Activated CD8-positive, alpha-beta memory T cell treated with anti-CD3 and anti-CD28 coated beads for 36 hours (primary cell): Measurements from ENCODE around the gene DEPDC1B. TPM values are rescaled to one million over a fixed set of nuclear protein-coding genes. Genes with fewer than 3 reads are reported as not detected.
"Not testable (repeated sequence)": the region's sequence is repeated elsewhere in the genome, so short reads cannot be mapped to it uniquely, and the experiment has no call there.

Experiments used
- CTCF ChIA-PET: fragments of 350-600 bp; sonication (Branson Sonifier 250); formaldehyde crosslinking; loops from one replicate; lab custom pipeline; 2021; ENCODE audit warnings: antibody characterized with exemption; lab: Charles Lee
- POLR2A ChIA-PET: fragments of 350-600 bp; sonication (Branson Sonifier 250); formaldehyde crosslinking; loops from one replicate; lab custom pipeline; 2021; ENCODE audit warnings: antibody characterized with exemption; lab: Charles Lee
- total RNA-seq, 2 experiments: library from RNA; stranded (reverse); gene quantifications; one replicate each; pipeline ENCODE4 v1.2.3, GENCODE V29; 2021

DEPDC1B gene
- total RNA-seq, 2 experiments from 2014 or later: 16.2 to 16.5 TPM

GRCh38 chr5:60703944-60704343 is 4.0 kb upstream of the DEPDC1B start:
- POLR2A ChIA-PET: no interaction called here
- CTCF ChIA-PET: interaction anchor here (1.6 kb wide), 1 partner anchor 141 kb away, joined by 5 read pairs; the partner anchor contains the start of gene ELOVL7

GRCh38 chr5:60701321-60701968 is 1.5 kb upstream of the DEPDC1B start:
- ChIA-PET POLR2A (no interaction called here), CTCF (no interaction called here)

- CTCF ChIA-PET: interaction anchor here (0.7 to 1.1 kb wide), 2 partner anchors 11 to 606 kb away, joined by 4 read pairs; no protein-coding TSS in a partner anchor
- POLR2A ChIA-PET: interaction anchor here (0.7 to 1.2 kb wide), 2 partner anchors 244 to 246 kb away, joined by 3 read pairs; partner anchors contain the start of gene ERCC8
Observed at GRCh38 chr5:60700416-60700757, 421 bp upstream of the DEPDC1B start.

GRCh38 chr5:60699288-60699608 is 718 bp downstream of the DEPDC1B start:
- ChIA-PET CTCF (interaction anchor here (1.0 to 1.1 kb wide), 2 partner anchors 11 to 608 kb away, joined by 4 to 5 read pairs; no protein-coding TSS in a partner anchor), POLR2A (interaction anchor here (0.6 to 1.0 kb wide), 2 partner anchors 21 to 245 kb away, joined by 4 to 5 read pairs; partner anchors contain the start of genes ERCC8 and NDUFAF2)

GRCh38 chr5:60698336-60698735 is 1.6 kb downstream of the DEPDC1B start:
- ChIA-PET CTCF (no interaction called here), POLR2A (no interaction called here)

- POLR2A ChIA-PET: no interaction called here
- CTCF ChIA-PET: no interaction called here
Observed at GRCh38 chr5:60690326-60690725, 9.6 kb downstream of the DEPDC1B start.

GRCh38 chr5:60688980-60689379 is 11.0 kb downstream of the DEPDC1B start:
- CTCF ChIA-PET: interaction anchor here (1.2 to 1.9 kb wide), 2 partner anchors 10 to 11 kb away, joined by 4 to 5 read pairs; partner anchors contain the start of gene DEPDC1B
- POLR2A ChIA-PET: no interaction called here

GRCh38 chr5:60687927-60688720 is 11.8 kb downstream of the DEPDC1B start:
- ChIA-PET CTCF (interaction anchor here (1.9 kb wide), 1 partner anchor 11 kb away, joined by 5 read pairs; no protein-coding TSS in a partner anchor), POLR2A (no interaction called here)

GRCh38 chr5:60686157-60686556 is 13.8 kb downstream of the DEPDC1B start:
- POLR2A ChIA-PET: no interaction called here
- CTCF ChIA-PET: no interaction called here

GRCh38 chr5:60685700-60686099 is 14.3 kb downstream of the DEPDC1B start:
- POLR2A ChIA-PET: no interaction called here
- CTCF ChIA-PET: no interaction called here

GRCh38 chr5:60685028-60685427 is 14.9 kb downstream of the DEPDC1B start:
- CTCF ChIA-PET: no interaction called here
- POLR2A ChIA-PET: no interaction called here

- CTCF ChIA-PET, POLR2A ChIA-PET: not testable (repeated sequence)
Observed at GRCh38 chr5:60682007-60682406, 18.0 kb downstream of the DEPDC1B start.

- CTCF ChIA-PET: no interaction called here
Observed at GRCh38 chr5:60679816-60680215, 20.1 kb downstream of the DEPDC1B start.

GRCh38 chr5:60677850-60678664 is 21.9 kb downstream of the DEPDC1B start:
- POLR2A ChIA-PET: no interaction called here
- CTCF ChIA-PET: interaction anchor here (1.4 kb wide), 1 partner anchor 251 kb away, joined by 3 read pairs; no protein-coding TSS in a partner anchor

More at GRCh38 chr5:60679816-60680215, 20.1 kb downstream of the DEPDC1B start:
- POLR2A ChIA-PET: no interaction called here

- POLR2A ChIA-PET: no interaction called here
- CTCF ChIA-PET: no interaction called here
Observed at GRCh38 chr5:60675286-60675685, 24.7 kb downstream of the DEPDC1B start.

GRCh38 chr5:60674251-60675069 is 25.5 kb downstream of the DEPDC1B start:
- ChIA-PET POLR2A (no interaction called here), CTCF (no interaction called here)

- CTCF ChIA-PET: no interaction called here
Observed at GRCh38 chr5:60673334-60673733, 26.6 kb downstream of the DEPDC1B start.

GRCh38 chr5:60672693-60673264 is 27.2 kb downstream of the DEPDC1B start:
- ChIA-PET CTCF (no interaction called here), POLR2A (no interaction called here)

More at GRCh38 chr5:60673334-60673733, 26.6 kb downstream of the DEPDC1B start:
- POLR2A ChIA-PET: no interaction called here
